MCF 10A (cell line): Measurements from ENCODE around the gene DAAM1. TPM values are rescaled to one million over a fixed set of nuclear protein-coding genes. Genes with fewer than 3 reads are reported as not detected.

Experiments used
- BruUV-seq: library from RNA; stranded (reverse); fragments of 400-500 nt; replicated peaks from 2 replicates; lab custom pipeline; 2021; lab: Mats Ljungman, UMichigan
- CTCF ChIA-PET: fragments of 300-600 bp; sonication (Branson Sonifier 250); formaldehyde crosslinking; extraction: SDS; loops from one replicate; lab custom pipeline; 2021; ENCODE audit warnings: antibody characterized with exemption, inconsistent platforms; lab: Yijun Ruan, JAX
- POLR2A ChIA-PET: fragments of 300-600, 350-650 bp; sonication (Branson Sonifier 250); formaldehyde crosslinking; extraction: SDS; loops from one replicate; lab custom pipeline; 2020; ENCODE audit warnings: antibody characterized with exemption, inconsistent platforms; lab: Yijun Ruan, JAX
- DNase-seq: peaks from one replicate; pipeline ENCODE4 v3.0.0-alpha.2; 2018; ENCODE audit not compliant: unreplicated experiment
- H3K27ac Mint-ChIP-seq: one replicate; pipeline ENCODE4 v1.8.0; 2022; ENCODE audit warnings: mild to moderate bottlenecking, low read depth, mixed read lengths; ENCODE audit not compliant: unreplicated experiment
- H3K27me3 Mint-ChIP-seq: one replicate; pipeline ENCODE4 v1.8.0; 2022; ENCODE audit warnings: mixed read lengths; ENCODE audit not compliant: insufficient read depth, unreplicated experiment
- H3K36me3 Mint-ChIP-seq: one replicate; pipeline ENCODE4 v1.8.0; 2022; ENCODE audit warnings: mild to moderate bottlenecking, moderate library complexity, mixed read lengths; ENCODE audit not compliant: insufficient read depth, unreplicated experiment
- H3K4me1 Mint-ChIP-seq: one replicate; pipeline ENCODE4 v1.8.0; 2022; ENCODE audit warnings: mixed read lengths; ENCODE audit not compliant: insufficient read depth, unreplicated experiment
- H3K4me3 Mint-ChIP-seq: one replicate; pipeline ENCODE4 v1.8.0; 2022; ENCODE audit warnings: mild to moderate bottlenecking, moderate library complexity, mixed read lengths; ENCODE audit not compliant: unreplicated experiment
- H3K9me3 Mint-ChIP-seq: one replicate; pipeline ENCODE4 v1.8.0; 2022; ENCODE audit warnings: mixed read lengths; ENCODE audit not compliant: unreplicated experiment
- CTCF ChIP-seq: fragments of 200-600 bp; IDR thresholded peaks from one replicate; pipeline ENCODE4 v1.8.0; 2022; ENCODE audit warnings: antibody characterized with exemption, mild to moderate bottlenecking; ENCODE audit not compliant: unreplicated experiment
- intact Hi-C: fragments of 100-400 bp; cut with micrococcal nuclease; formaldehyde crosslinking; loops from 2 replicates; pipeline ENCODE4 v1.14.1; 2022
- total RNA-seq: library from RNA; stranded (reverse); gene quantifications from 2 replicates; pipeline ENCODE4 v1.2.3, GENCODE V29; 2022

DAAM1 gene
- total RNA-seq, 1 experiment from 2014 or later = 27.4 TPM

GRCh38 chr14:59210621-59211020 is 22.2 kb downstream of the DAAM1 start:
- BruUV-seq = no TSS peak
- Mint-ChIP-seq H3K36me3 (no peaks in the 10 kb centered on the region), H3K4me3 (no peak overlapping the region), H3K9me3 (no peaks in the 10 kb centered on the region), H3K27ac (no peak overlapping the region), H3K4me1 (no peaks in the 10 kb centered on the region), H3K27me3 (no peaks in the 10 kb centered on the region)
- POLR2A ChIA-PET = no interaction called here
- no peak for DNase-seq
- intact Hi-C loops = no loop called here
- TF ChIP-seq CTCF = no peak
- CTCF ChIA-PET = interaction anchor here (0.6 kb wide), 1 partner anchor 77 kb away, joined by 3 read pairs; no protein-coding TSS in a partner anchor

GRCh38 chr14:59213368-59214315 is 25.2 kb downstream of the DAAM1 start:
- intact Hi-C loops = no loop called here
- TF ChIP-seq CTCF = no peak
- H3K36me3 Mint-ChIP-seq = no peaks in the 10 kb centered on the region
- H3K27ac Mint-ChIP-seq = no peak overlapping the region
- BruUV-seq = no TSS peak
- H3K4me3 Mint-ChIP-seq = no peak overlapping the region
- no peaks in the 10 kb centered on the region for H3K4me1 Mint-ChIP-seq
- DNase-seq = no peak
- no peaks in the 10 kb centered on the region for H3K27me3 Mint-ChIP-seq
- ChIA-PET POLR2A (no interaction called here), CTCF (interaction anchor here (0.5 to 1.1 kb wide), 3 partner anchors 11 to 794 kb away, joined by 3 to 5 read pairs (median 3); no protein-coding TSS in a partner anchor)
- H3K9me3 Mint-ChIP-seq = no peaks in the 10 kb centered on the region

- POLR2A ChIA-PET = no interaction called here
- Mint-ChIP-seq H3K27me3 (no peaks in the 10 kb centered on the region), H3K9me3 (no peaks in the 10 kb centered on the region), H3K4me1 (no peaks in the 10 kb centered on the region), H3K27ac (no peak overlapping the region), H3K4me3 (no peak overlapping the region), H3K36me3 (no peaks in the 10 kb centered on the region)
- intact Hi-C loops = no loop called here
- TF ChIP-seq CTCF = no peak
- no TSS peak for BruUV-seq
- CTCF ChIA-PET = interaction anchor here (0.5 to 1.1 kb wide), 3 partner anchors 9 to 211 kb away, joined by 3 to 5 read pairs (median 3); no protein-coding TSS in a partner anchor
- DNase-seq = no peak
These were observed 26.3 kb downstream of the DAAM1 start for GRCh38 chr14:59214702-59215302.

DNA sequence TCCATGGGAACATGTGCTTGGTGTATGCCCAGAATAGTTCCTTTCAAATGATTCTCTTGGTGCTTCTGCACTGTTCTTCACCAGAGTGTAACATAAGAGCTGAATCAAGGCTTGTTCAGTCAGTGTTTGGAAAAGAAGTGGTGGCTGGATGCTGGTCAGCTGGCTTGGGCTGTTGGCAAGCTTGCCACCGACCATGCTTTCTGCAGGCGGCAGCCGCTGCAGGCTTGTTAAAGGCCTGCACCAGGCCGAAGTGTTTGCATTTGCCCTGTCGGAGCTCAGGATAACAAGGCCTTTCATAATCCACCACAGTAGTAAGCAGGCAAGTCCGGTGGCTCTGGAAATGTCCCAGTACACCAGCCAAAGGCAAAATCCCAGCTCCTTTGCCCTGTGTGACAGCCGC is 26.9 kb downstream of the DAAM1 start:
- no peak for DNase-seq
- POLR2A ChIA-PET = no interaction called here
- no peaks in the 10 kb centered on the region for H3K9me3 Mint-ChIP-seq
- H3K27me3 Mint-ChIP-seq = no peaks in the 10 kb centered on the region
- H3K4me3 Mint-ChIP-seq = no peak overlapping the region
- no peak for TF ChIP-seq CTCF
- H3K4me1 Mint-ChIP-seq = no peaks in the 10 kb centered on the region
- no peaks in the 10 kb centered on the region for H3K36me3 Mint-ChIP-seq
- H3K27ac Mint-ChIP-seq = no peak overlapping the region
- BruUV-seq = no TSS peak
- CTCF ChIA-PET = interaction anchor here (0.6 to 0.7 kb wide), 2 partner anchors 46 to 210 kb away, joined by 3 to 4 read pairs; no protein-coding TSS in a partner anchor
- intact Hi-C loops = no loop called here
